Fibroblast of skin of abdomen (primary cell): Measurements from ENCODE around the gene GPA33.

Experiments
- DNase-seq: peaks from one replicate; pipeline ENCODE4 v3.0.0-alpha.2; 2013

GPA33 gene

GRCh38 chr1:167116174-167116573 lies 26.0 kb upstream of the GPA33 start:
- DNase-seq, result no peak

- no peak for DNase-seq
These were observed 25.5 kb upstream of the GPA33 start for GRCh38 chr1:167115655-167116054.

GRCh38 chr1:167114725-167115124 lies 24.5 kb upstream of the GPA33 start:
- DNase-seq, result no peak

GRCh38 chr1:167111868-167112709 lies 21.9 kb upstream of the GPA33 start:
- no peak for DNase-seq

- no peak for DNase-seq
These were observed 20.4 kb upstream of the GPA33 start for GRCh38 chr1:167110586-167110985.

GRCh38 chr1:167109125-167109524 lies 18.9 kb upstream of the GPA33 start:
- no peak for DNase-seq

- DNase-seq, result no peak
These were observed 17.3 kb upstream of the GPA33 start for GRCh38 chr1:167107456-167107855.

- no peak for DNase-seq
These were observed 15.9 kb upstream of the GPA33 start for GRCh38 chr1:167106119-167106461.

GRCh38 chr1:167105271-167106118 lies 15.3 kb upstream of the GPA33 start:
- DNase-seq, result no peak

- no peak for DNase-seq
These were observed 14.1 kb upstream of the GPA33 start for GRCh38 chr1:167104256-167104633.

GRCh38 chr1:167102906-167103573 lies 12.9 kb upstream of the GPA33 start:
- no peak for DNase-seq

- DNase-seq, result no peak
These were observed 11.6 kb upstream of the GPA33 start for GRCh38 chr1:167101754-167102153.

GRCh38 chr1:167100730-167101129 lies 10.6 kb upstream of the GPA33 start:
- no peak for DNase-seq

GRCh38 chr1:167099851-167100250 lies 9.7 kb upstream of the GPA33 start:
- no peak for DNase-seq

- DNase-seq, result peak; percentile 63
These were observed 5.2 kb upstream of the GPA33 start for GRCh38 chr1:167095368-167095767.

GRCh38 chr1:167094690-167095089 lies 4.5 kb upstream of the GPA33 start:
- no peak for DNase-seq

- DNase-seq, result no peak
These were observed 3.8 kb upstream of the GPA33 start, which contains the start of gene STYXL2 for GRCh38 chr1:167093846-167094516. Gene STYXL2 (plus strand): TSS chr1:167094075. CDS start chr1:167094850, 775 bp downstream.

GRCh38 chr1:167092653-167093052 lies 2.5 kb upstream of the GPA33 start:
- no peak for DNase-seq

- no peak for DNase-seq
These were observed 251 bp downstream of the GPA33 start for GRCh38 chr1:167089939-167090313.

- DNase-seq, result no peak
These were observed 1.3 kb downstream of the GPA33 start for GRCh38 chr1:167088746-167089417.

GRCh38 chr1:167086768-167087167 lies 3.4 kb downstream of the GPA33 start:
- DNase-seq, result no peak

GRCh38 chr1:167086033-167086432 lies 4.1 kb downstream of the GPA33 start:
- no peak for DNase-seq
